GM12872 (cell line): ENCODE data around the gene BTNL9.

Source experiments
- CTCF ChIP-seq: IDR thresholded peaks from 3 replicates; pipeline ENCODE4 v1.5.1; 2011; ENCODE audit warnings: low read depth, mild to moderate bottlenecking, low read length, moderate library complexity; ENCODE audit not compliant: insufficient read depth

The BTNL9 gene

GRCh38 chr5:181039931-181040630 is at the start of gene BTNL9:
Gene BTNL9, plus strand, starts transcription at chr5:181040266. Its CDS starts 5,224 bp downstream, at chr5:181045490.
- TF ChIP-seq CTCF: no peak

- no peak for TF ChIP-seq CTCF
Measured at GRCh38 chr5:180990882-180991242, 49.2 kb upstream of the BTNL9 start.

- no peak for TF ChIP-seq CTCF
Measured at GRCh38 chr5:181001947-181002346, 38.1 kb upstream of the BTNL9 start.

GRCh38 chr5:181005791-181006190 is 34.3 kb upstream of the BTNL9 start:
- no peak for TF ChIP-seq CTCF

GRCh38 chr5:181008136-181008535 is 31.9 kb upstream of the BTNL9 start:
- TF ChIP-seq CTCF: no peak

- no peak for TF ChIP-seq CTCF
Measured at GRCh38 chr5:181020688-181021087, 19.4 kb upstream of the BTNL9 start.

GRCh38 chr5:181024245-181025064 is 15.6 kb upstream of the BTNL9 start:
- TF ChIP-seq CTCF: no peak
